Progenitor cell of endocrine pancreas (in vitro differentiated cells): ENCODE measurements around the gene DNAJC16. TPM values are rescaled to one million over a fixed set of nuclear protein-coding genes. Genes with fewer than 3 reads are reported as not detected.
"Not testable (repeated sequence)": the region's sequence is repeated elsewhere in the genome, so short reads cannot be mapped to it uniquely, and the experiment has no call there.

Experiments
- DNase-seq: peaks from one replicate; pipeline ENCODE4 v3.0.0; 2021; ENCODE audit warnings: low spot score; ENCODE audit not compliant: unreplicated experiment
- H3K27ac Mint-ChIP-seq: 2 replicates; pipeline ENCODE4 v1.8.0; 2021; ENCODE audit warnings: mild to moderate bottlenecking, moderate library complexity, mixed read lengths
- H3K27me3 Mint-ChIP-seq: 2 replicates; pipeline ENCODE4 v1.8.0; 2021; ENCODE audit warnings: mixed read lengths
- H3K36me3 Mint-ChIP-seq: 2 replicates; pipeline ENCODE4 v1.8.0; 2022; ENCODE audit warnings: mixed read lengths; ENCODE audit not compliant: insufficient read depth
- H3K4me1 Mint-ChIP-seq: 2 replicates; pipeline ENCODE4 v1.8.0; 2021; ENCODE audit warnings: low read depth, mixed read lengths
- H3K4me3 Mint-ChIP-seq: 2 replicates; pipeline ENCODE4 v1.8.0; 2021; ENCODE audit warnings: low read depth, mild to moderate bottlenecking, moderate library complexity, mixed read lengths
- H3K9me3 Mint-ChIP-seq: 2 replicates; pipeline ENCODE4 v1.8.0; 2021; ENCODE audit warnings: low read depth, mixed read lengths
- CTCF ChIP-seq: fragments of 200-600 bp; sonication (generic); IDR thresholded peaks from one replicate; pipeline ENCODE4 v1.5.0; 2021; ENCODE audit warnings: antibody characterized with exemption, mild to moderate bottlenecking; ENCODE audit not compliant: unreplicated experiment
- total RNA-seq: library from RNA; stranded (reverse); gene quantifications from 2 replicates; pipeline ENCODE4 v1.2.1, GENCODE V29; 2021

DNAJC16 gene
- total RNA-seq, 1 donor from 2014 or later, result 37.7 TPM

GRCh38 chr1:15483971-15484370 is 42.7 kb upstream of the DNAJC16 start:
- DNase-seq, result no peak
- no peaks in the 10 kb centered on the region for H3K4me1 Mint-ChIP-seq
- no peak overlapping the region for H3K27ac Mint-ChIP-seq
- no peaks in the 10 kb centered on the region for H3K27me3 Mint-ChIP-seq
- no peak for TF ChIP-seq CTCF
- H3K36me3 Mint-ChIP-seq, result peaks cover 9% of the 10 kb centered on the region
- H3K9me3 Mint-ChIP-seq, result no peaks in the 10 kb centered on the region
- no peak overlapping the region for H3K4me3 Mint-ChIP-seq

GRCh38 chr1:15484443-15484842 is 42.2 kb upstream of the DNAJC16 start:
- not testable (repeated sequence) for H3K27me3 Mint-ChIP-seq, H3K4me3 Mint-ChIP-seq, H3K9me3 Mint-ChIP-seq, DNase-seq, H3K27ac Mint-ChIP-seq, H3K36me3 Mint-ChIP-seq, H3K4me1 Mint-ChIP-seq

- TF ChIP-seq CTCF, result no peak
- Mint-ChIP-seq H3K4me3 (no peak overlapping the region), H3K36me3 (peaks cover 14% of the 10 kb centered on the region), H3K27ac (no peak overlapping the region), H3K27me3 (no peaks in the 10 kb centered on the region), H3K4me1 (no peaks in the 10 kb centered on the region), H3K9me3 (no peaks in the 10 kb centered on the region)
- no peak for DNase-seq
Measured at GRCh38 chr1:15485636-15486035, 41.0 kb upstream of the DNAJC16 start.

- H3K36me3 Mint-ChIP-seq, result peaks cover 18% of the 10 kb centered on the region
- H3K27ac Mint-ChIP-seq, H3K4me3 Mint-ChIP-seq, H3K9me3 Mint-ChIP-seq, H3K27me3 Mint-ChIP-seq, DNase-seq, H3K4me1 Mint-ChIP-seq: not testable (repeated sequence)
Measured at GRCh38 chr1:15486844-15487610, 39.6 kb upstream of the DNAJC16 start.

GRCh38 chr1:15488371-15488770 is 38.3 kb upstream of the DNAJC16 start:
- H3K4me3 Mint-ChIP-seq, result no peak overlapping the region
- H3K27ac Mint-ChIP-seq, result peak overlapping the region; percentile 52

GRCh38 chr1:15489052-15489736 is 37.5 kb upstream of the DNAJC16 start:
- TF ChIP-seq CTCF, result no peak
- no peak for DNase-seq
- Mint-ChIP-seq H3K9me3 (no peaks in the 10 kb centered on the region), H3K36me3 (peaks cover 20% of the 10 kb centered on the region), H3K4me1 (no peaks in the 10 kb centered on the region), H3K27me3 (no peaks in the 10 kb centered on the region), H3K4me3 (no peak overlapping the region), H3K27ac (no peak overlapping the region)

More at GRCh38 chr1:15488371-15488770, 38.3 kb upstream of the DNAJC16 start:
- peaks cover 18% of the 10 kb centered on the region for H3K36me3 Mint-ChIP-seq
- DNase-seq, result no peak
- H3K9me3 Mint-ChIP-seq, result no peaks in the 10 kb centered on the region
- H3K27me3 Mint-ChIP-seq, result no peaks in the 10 kb centered on the region
- TF ChIP-seq CTCF, result no peak
- H3K4me1 Mint-ChIP-seq, result no peaks in the 10 kb centered on the region

GRCh38 chr1:15491010-15491409 is 35.6 kb upstream of the DNAJC16 start:
- H3K4me1 Mint-ChIP-seq, H3K9me3 Mint-ChIP-seq, H3K27ac Mint-ChIP-seq, H3K4me3 Mint-ChIP-seq, H3K27me3 Mint-ChIP-seq, DNase-seq: not testable (repeated sequence)
- peaks cover 23% of the 10 kb centered on the region for H3K36me3 Mint-ChIP-seq
